ENCODE results near the gene TRERF1. TPM values are rescaled to one million over a fixed set of nuclear protein-coding genes. Genes with fewer than 3 reads are reported as not detected.

TRERF1 gene
- total RNA-seq, 1 donor from 2014 or later = 8.7 TPM

GRCh38 chr6:42236030-42236429 lies 215.7 kb downstream of the TRERF1 start:
- Mint-ChIP-seq H3K27ac (ENCODE audit: unreplicated experiment) (no peak overlapping the region), H3K27me3 (ENCODE audit: unreplicated experiment) (peaks cover 3% of the 10 kb centered on the region), H3K9me3 (ENCODE audit: unreplicated experiment) (no peaks in the 10 kb centered on the region), H3K36me3 (ENCODE audit: low read depth, unreplicated experiment) (peaks cover 25% of the 10 kb centered on the region), H3K4me1 (ENCODE audit: unreplicated experiment) (peaks cover 3% of the 10 kb centered on the region), H3K4me3 (ENCODE audit: unreplicated experiment) (no peak overlapping the region)
- no peak for TF ChIP-seq CTCF (IDR thresholded peaks at IDR 0.05; ENCODE audit: unreplicated experiment)
- no peak for DNase-seq (ENCODE audit: low spot score)

GRCh38 chr6:42232035-42232434 lies 219.7 kb downstream of the TRERF1 start:
- Mint-ChIP-seq H3K4me3 (ENCODE audit: unreplicated experiment) (no peak overlapping the region), H3K27me3 (ENCODE audit: unreplicated experiment) (no peaks in the 10 kb centered on the region), H3K4me1 (ENCODE audit: unreplicated experiment) (peaks cover 16% of the 10 kb centered on the region), H3K9me3 (ENCODE audit: unreplicated experiment) (no peaks in the 10 kb centered on the region), H3K36me3 (ENCODE audit: low read depth, unreplicated experiment) (peaks cover 27% of the 10 kb centered on the region), H3K27ac (ENCODE audit: unreplicated experiment) (no peak overlapping the region)
- TF ChIP-seq CTCF (IDR thresholded peaks at IDR 0.05; ENCODE audit: unreplicated experiment) = no peak
- DNase-seq (ENCODE audit: low spot score) = no peak

- TF ChIP-seq CTCF (IDR thresholded peaks at IDR 0.05; ENCODE audit: unreplicated experiment) = no peak
- Mint-ChIP-seq H3K27ac (ENCODE audit: unreplicated experiment) (no peak overlapping the region), H3K36me3 (ENCODE audit: low read depth, unreplicated experiment) (peaks cover 25% of the 10 kb centered on the region), H3K4me1 (ENCODE audit: unreplicated experiment) (peaks cover 16% of the 10 kb centered on the region), H3K9me3 (ENCODE audit: unreplicated experiment) (no peaks in the 10 kb centered on the region), H3K27me3 (ENCODE audit: unreplicated experiment) (no peaks in the 10 kb centered on the region), H3K4me3 (ENCODE audit: unreplicated experiment) (no peak overlapping the region)
- no peak for DNase-seq (ENCODE audit: low spot score)
These were observed 221.1 kb downstream of the TRERF1 start for GRCh38 chr6:42230345-42231321.

GRCh38 chr6:42229506-42230119 lies 222.1 kb downstream of the TRERF1 start:
- Mint-ChIP-seq H3K4me3 (ENCODE audit: unreplicated experiment) (no peak overlapping the region), H3K27ac (ENCODE audit: unreplicated experiment) (peak overlapping the region; percentile 15), H3K4me1 (ENCODE audit: unreplicated experiment) (peaks cover 16% of the 10 kb centered on the region), H3K9me3 (ENCODE audit: unreplicated experiment) (no peaks in the 10 kb centered on the region), H3K36me3 (ENCODE audit: low read depth, unreplicated experiment) (peaks cover 23% of the 10 kb centered on the region), H3K27me3 (ENCODE audit: unreplicated experiment) (no peaks in the 10 kb centered on the region)
- no peak for TF ChIP-seq CTCF (IDR thresholded peaks at IDR 0.05; ENCODE audit: unreplicated experiment)
- DNase-seq (ENCODE audit: low spot score) = no peak

GRCh38 chr6:42228305-42228704 lies 223.4 kb downstream of the TRERF1 start:
- no peaks in the 10 kb centered on the region for H3K27me3 Mint-ChIP-seq (ENCODE audit: unreplicated experiment)
- H3K9me3 Mint-ChIP-seq (ENCODE audit: unreplicated experiment) = no peaks in the 10 kb centered on the region
- TF ChIP-seq CTCF (IDR thresholded peaks at IDR 0.05; ENCODE audit: unreplicated experiment) = no peak
- no peak overlapping the region for H3K27ac Mint-ChIP-seq (ENCODE audit: unreplicated experiment)
- peaks cover 13% of the 10 kb centered on the region for H3K4me1 Mint-ChIP-seq (ENCODE audit: unreplicated experiment)
- no peak for DNase-seq (ENCODE audit: low spot score)
- no peak overlapping the region for H3K4me3 Mint-ChIP-seq (ENCODE audit: unreplicated experiment)
- peaks cover 20% of the 10 kb centered on the region for H3K36me3 Mint-ChIP-seq (ENCODE audit: low read depth, unreplicated experiment)
